ENCODE measurements around the gene SCRN2. TPM values are rescaled to one million over a fixed set of nuclear protein-coding genes. Genes with fewer than 3 reads are reported as not detected.
A peak's percentile ranks its signal among the peaks of the same experiment; 100 is the strongest.

The SCRN2 gene
- total RNA-seq, result 32.1 TPM
- long read RNA-seq, transcript SCRN2-212 (7 exons, 1,745 nt), result minor isoform, 8 of 73 reads
- long read RNA-seq, transcript SCRN2-202 (7 exons, 1,779 nt), result minor isoform, 5 of 73 reads
- long read RNA-seq, transcript SCRN2-201 (8 exons, 1,548 nt), result major isoform, 47 of 73 reads
- long read RNA-seq, partial matches to known transcripts, result 3 of 73 reads
- long read RNA-seq, other reads (novel, unspliced or antisense), result 10 of 73 reads

DNA sequence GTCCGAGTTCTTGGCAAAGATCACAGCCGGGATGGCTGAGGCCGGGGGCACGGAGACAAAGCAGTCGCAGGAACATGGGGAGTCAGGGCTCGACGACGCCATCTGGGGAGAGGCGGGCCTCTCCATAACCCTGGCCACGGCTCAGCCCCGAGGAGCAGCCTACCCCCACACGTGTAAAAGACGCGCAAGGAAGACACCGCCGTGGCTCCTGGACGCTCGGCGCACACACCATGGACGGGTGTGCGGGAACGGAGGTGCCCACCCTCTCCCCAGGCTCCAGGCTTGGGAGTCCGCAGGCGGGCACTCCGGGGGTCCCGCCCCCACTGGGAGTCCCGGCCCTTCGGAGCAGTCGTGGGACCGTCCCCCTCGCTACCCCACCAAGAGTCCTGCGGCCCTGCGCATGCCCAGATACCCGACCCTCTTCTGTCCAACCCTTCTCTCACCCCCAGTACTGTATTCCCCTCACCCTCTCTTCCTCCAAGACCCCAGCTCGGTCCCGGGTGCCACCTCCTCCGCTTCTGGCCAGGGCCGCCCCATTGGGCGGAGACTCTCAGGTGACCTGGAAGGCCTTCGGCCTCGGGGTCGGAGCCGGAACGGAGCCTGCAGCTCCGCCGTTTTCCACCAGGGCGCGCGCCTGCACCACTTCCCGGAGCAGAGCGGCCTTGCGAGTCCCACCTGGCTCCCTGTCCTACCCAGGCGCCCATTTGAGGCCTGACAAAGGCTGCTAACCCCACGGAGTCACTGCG, at the start of gene SCRN2:
Gene SCRN2, minus strand, starts transcription at position 532 of the 746 bp plus-strand sequence. Its CDS starts 430 bp downstream, at position 102.
- intact Hi-C loops (cut with DNase I), result loop anchor here (1.0 to 5.0 kb wide), 3 partner anchors 49 to 176 kb away; partner anchors contain the start of gene CDK5RAP3
- DNase-seq (ENCODE audit: low spot score), result peak; percentile 97

DNA sequence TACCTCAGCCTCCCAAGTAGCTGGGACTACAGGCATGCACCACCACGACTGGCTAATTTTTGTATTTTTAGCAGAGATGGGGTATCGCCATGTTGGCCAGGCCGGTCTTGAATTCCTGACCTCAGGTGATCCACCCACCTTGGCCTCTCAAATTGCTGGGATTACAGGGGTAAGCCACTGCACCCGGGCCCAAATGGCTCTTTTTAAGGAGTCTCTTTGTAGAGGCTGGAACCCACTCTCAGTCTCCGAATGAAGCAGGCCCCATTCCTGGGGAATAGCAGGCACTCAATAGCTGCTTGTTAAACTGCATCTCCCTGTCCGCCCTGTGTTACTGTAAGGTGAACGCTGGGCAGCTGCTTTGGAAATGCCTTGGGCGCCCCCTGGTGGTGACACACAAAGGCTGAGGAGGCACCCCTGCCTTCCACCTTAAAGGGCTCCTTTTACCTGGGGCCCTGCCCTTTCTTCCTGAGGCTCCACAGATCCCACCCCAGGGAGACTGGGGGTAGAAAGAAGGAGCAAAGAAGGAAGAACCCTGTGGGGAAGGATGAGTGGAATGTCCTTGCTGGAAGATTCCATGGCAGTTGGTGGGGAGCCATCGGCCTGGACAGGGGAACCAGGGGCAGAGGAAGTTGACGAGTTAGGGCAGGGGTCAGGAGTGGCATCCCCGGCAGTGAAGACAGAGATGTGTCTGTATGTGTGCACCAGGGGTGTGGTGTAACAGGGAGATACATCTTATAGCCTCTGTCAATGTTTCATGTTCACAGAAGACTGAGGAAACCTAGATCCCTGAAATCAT, 48.9 kb upstream of the SCRN2 start:
- peak; percentile 94 for DNase-seq (ENCODE audit: low spot score)

DNA sequence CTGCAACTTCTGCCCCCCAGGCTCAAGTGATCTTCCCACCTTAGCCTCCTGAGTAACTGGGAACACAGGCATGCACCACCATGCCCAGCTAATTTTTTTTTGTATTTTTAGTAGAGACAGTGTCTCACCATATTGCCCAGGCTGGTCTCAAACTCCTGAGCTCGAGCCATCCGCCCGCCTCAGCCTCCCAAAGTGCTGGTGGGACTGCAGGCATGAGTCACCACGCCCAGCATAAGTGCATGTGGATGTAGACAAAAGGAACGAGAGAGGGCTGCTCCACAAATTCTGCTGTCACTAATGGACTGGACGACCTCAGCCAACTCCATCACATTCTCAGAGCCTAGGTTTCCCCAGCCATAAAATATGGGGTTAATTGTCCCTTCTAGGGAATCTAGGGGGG, 47.2 kb upstream of the SCRN2 start:
- DNase-seq (ENCODE audit: low spot score), result no peak
- intact Hi-C loops (cut with DNase I), result no loop called here

More for the DNA sequence above, 48.9 kb upstream of the SCRN2 start:
- intact Hi-C loops (cut with DNase I), result loop anchor here (1.0 to 10.0 kb wide), 2 partner anchors 49 to 195 kb away; partner anchors contain the start of genes SCRN2 and TBKBP1

DNA sequence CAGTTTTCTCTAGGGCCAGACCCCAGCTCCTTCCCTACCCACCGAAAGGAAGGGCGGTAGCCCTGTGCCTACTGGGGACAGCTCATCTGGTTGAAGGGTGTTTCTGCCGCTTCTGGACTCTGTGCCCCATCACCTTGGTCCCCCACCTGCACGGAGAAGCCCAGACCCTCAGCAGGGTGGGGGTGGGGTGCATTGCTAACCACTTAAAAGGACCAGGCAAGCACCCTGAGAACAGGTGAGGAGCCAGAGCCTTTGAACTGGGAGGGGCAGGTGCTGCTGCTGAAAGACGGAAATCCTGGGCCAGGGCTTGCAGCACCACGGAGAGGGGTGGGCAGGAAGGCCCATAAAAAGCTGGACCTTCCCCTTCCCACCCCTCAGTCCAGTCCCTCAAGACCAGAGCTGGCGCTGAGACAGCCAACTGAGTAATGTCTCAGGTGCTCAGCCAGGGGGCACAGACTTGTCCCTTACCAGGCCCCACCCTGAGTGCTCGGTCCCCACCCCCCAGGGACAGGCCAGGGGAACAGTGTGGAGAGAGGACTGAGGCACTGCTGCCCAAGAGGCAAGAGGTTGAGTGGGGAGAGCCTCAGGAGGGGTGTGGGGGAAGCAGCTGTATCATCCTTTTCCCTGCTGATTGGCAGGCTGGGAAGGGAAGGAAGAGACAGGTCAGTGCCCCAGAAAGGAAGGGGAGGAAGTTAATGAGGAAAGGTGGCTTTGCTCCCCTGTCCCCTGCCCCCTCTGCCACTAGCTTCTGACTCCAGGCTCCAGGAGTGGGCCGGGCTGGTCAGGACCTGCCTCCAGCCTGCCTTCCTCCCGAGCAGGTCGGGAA, 44.0 kb upstream of the SCRN2 start:
- intact Hi-C loops (cut with DNase I), result no loop called here

DNA sequence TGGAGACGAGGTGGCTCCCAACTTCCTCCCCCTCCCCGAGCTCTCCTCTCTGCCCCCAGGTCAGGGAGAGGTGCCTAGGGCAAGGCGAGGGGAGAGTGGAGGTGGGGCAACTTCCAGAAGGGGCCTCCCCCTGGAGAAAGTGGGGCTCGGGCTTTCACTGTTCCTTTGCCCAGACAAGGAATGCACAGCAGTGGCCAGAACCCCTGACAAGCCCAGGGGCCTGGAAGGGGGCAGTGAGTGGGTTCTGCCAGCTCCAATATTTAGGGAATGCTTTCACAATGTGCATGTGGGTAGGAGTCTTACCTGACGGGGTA, 43.3 kb upstream of the SCRN2 start:
- intact Hi-C loops (cut with DNase I), result no loop called here
- no peak for DNase-seq (ENCODE audit: low spot score)

More for the DNA sequence above, 44.0 kb upstream of the SCRN2 start:
- DNase-seq (ENCODE audit: low spot score), result no peak

DNA sequence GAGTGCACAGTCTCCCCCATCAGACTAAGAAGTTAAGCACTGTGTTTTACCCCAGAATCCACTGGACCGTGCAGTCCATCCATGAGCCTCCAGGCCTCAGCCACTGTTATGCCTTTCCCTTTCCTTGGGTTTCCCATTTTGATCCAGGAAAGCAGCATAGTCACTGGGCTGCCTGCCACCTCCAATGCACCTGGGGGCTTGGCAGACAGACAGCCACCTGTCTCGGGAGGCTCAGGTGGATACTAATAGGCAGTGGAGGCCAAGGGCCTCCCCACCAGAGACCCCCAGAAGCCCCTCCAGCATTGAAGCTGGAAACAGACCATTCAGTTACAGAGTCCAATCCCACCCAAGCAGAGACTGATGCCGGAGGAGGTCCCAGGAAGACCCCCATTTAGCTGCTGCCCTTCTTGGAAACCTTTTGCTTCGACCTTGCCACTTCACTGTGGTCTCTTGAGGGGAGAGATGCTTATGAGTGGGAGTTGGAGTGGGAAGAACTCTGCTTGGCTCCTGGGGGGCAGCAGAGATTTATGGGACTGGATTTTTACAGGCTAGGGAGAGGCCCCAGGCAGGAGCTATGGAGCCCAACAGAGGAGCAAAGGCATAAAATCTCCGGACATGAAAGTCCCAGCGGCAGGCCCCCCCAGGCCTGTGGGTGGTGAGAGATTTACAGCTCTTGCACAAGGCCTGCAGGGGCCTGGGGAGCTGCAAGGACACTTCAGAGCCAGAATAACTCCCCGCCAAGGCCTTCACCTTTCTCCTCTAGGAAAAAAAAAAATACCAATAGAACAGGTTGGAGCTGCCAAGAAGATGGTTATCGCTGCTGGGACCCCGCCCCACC, 42.7 kb upstream of the SCRN2 start:
- intact Hi-C loops (cut with DNase I), result no loop called here
- DNase-seq (ENCODE audit: low spot score), result no peak

DNA sequence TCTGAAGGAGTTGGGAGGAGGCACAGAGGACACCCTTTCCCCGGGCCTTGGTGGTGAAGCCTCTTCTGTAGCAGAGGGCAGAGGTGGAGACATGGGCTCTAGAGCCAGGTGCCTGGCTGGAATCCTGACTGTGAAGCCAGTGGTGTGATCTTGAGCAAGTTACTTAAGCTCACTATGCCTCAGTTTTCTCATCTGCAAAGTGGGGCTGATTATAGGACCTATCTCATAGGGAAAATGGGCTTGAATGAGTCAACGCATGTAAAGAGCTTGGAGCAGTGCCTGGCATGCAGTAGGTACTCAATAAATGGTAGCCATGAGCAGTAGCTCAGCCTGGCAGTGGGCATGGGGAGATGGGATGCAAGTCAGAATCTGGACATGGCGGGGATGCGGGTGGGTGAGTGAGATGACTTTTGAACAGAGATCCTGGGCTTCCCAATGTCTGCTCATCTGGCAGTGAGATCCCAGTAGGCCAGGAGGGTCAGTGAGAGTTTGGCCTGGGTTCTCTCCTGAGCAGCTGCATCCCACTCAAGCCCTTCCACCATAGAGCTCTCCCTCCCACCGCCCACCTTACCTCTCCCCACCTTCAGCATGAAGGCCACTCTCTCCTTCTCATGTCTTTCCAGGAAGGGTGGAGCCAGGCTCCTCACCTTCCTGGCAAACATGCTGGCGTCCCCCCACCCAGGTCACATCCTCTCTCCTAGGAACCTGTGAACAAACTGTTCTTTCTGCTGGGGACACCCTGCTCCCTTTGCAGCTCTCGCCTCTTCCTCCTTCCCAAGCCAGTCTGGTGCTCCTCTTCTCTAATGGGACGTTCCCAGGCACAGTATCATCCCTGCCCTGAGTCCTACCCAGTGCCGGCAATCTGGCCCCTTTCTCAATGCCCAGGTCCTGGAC, 41.9 kb upstream of the SCRN2 start:
- intact Hi-C loops (cut with DNase I), result no loop called here
- no peak for DNase-seq (ENCODE audit: low spot score)

DNA sequence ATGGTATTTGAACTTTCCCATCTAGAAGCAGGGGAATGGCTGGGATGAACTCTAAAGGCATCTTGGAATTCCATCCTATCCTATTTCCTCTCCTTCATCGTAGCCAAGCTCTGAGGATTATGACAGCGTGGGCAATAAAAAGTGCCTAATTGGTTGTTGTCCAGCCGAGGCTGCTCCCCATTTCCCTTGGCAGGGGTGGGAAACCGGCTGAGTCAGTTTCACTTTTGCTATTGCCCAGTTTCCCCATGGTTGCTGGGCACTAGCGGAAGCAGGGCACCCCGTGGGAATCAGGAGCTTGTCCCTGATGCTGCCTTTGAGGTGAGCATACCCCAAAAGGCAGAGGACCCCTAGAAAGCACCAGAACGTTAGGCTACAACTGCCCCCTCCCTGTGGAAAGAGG, 41.2 kb upstream of the SCRN2 start:
- no peak for DNase-seq (ENCODE audit: low spot score)
- intact Hi-C loops (cut with DNase I), result no loop called here

DNA sequence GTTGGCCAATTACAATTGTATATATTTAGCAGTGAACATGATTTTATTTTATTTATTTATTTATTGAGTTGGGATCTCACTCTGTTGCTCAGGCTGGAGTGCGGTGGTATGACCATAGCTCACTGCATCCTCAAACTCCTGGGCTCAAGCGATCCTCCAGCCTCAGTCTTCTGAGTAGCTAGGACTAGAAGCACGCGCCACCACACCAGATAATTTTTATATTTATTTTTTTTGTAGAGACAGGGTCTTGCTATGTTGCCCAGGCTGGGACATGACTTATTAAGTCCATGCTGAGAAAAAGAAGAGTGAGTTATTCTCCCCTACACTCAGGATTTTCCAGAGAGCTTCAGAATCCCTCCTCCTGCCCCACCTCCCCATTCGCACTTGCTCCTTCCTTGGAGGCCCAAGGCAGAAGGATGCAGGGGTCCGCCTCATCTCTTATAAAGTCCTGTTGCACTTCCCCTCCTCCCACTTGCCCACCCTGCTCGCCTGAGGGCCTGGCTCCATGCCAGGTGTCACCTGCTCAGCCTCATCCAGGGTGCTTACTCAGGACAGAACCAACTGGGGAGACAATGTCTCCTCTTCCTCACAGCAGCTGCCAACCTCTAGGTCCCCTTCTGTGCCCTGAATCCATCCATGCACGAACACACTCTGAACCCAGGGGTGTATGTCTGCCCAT, 38.8 kb upstream of the SCRN2 start:
- no peak for DNase-seq (ENCODE audit: low spot score)
- intact Hi-C loops (cut with DNase I), result no loop called here

DNA sequence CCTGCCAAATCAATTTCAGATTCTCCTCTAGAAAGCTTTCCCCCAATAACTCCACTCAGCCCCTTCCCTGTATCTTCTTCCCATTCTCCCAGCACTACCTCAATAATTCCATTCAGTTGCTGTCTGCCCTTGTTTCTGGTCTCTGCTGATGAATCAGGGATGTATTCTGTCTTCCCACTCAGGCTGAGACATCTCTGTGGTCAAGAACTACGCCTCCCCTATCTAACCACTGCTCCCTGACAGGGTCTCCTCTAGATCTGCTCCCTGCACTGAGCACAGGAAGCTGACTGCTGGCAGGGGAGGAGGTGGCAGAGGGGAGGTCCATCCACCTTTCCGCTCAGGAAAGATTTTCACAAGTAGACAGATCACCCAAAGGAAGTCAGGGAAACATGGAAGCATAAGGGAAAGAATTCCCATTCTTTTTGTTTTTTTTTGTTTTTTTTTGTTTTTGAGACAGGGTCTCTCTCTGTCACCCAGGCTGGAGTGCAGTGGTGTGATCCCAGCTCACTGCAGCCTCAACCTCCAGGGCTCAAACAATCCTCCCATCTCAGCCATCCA, 38.0 kb upstream of the SCRN2 start:
- DNase-seq (ENCODE audit: low spot score), result no peak
- intact Hi-C loops (cut with DNase I), result no loop called here

DNA sequence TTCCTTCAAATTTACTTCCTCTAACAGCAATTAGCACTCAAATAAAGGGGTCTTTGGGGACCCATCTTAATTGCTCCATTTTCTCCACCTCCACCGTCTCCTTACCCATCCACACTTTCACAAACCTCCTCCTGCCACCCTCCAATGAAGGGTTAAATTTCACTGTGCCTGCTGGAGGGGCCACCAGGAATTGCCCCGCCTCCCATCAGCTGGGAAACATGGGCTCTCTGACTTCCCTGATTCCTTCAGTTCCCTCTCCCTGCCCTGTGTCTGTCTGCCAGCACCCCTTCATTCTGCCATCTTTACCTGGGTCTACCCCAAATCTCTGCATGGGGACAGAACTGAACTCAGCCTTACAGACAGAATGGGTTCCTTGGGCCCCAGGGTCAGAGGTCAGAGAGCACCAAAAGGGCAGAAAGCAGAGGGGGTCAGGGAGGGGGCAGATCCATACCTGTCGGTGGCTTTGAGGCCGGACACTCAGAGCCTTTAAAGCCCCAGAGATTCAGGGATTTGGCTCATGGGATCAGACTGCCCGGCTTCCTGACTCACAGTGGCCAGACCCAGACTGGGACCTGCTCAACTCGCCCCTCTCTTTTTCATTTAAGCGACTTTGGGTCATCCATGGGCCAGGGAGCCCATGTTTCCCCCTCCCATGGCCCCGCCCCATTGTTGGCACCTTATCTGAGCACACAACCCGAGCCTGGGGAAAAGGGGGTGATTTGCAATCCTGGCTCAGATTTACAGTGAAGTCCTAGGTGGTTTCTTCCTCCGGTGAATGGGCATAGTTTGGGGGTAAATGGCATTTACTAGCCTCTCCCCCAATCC, 37.3 kb upstream of the SCRN2 start:
- intact Hi-C loops (cut with DNase I), result no loop called here
- DNase-seq (ENCODE audit: low spot score), result no peak

DNA sequence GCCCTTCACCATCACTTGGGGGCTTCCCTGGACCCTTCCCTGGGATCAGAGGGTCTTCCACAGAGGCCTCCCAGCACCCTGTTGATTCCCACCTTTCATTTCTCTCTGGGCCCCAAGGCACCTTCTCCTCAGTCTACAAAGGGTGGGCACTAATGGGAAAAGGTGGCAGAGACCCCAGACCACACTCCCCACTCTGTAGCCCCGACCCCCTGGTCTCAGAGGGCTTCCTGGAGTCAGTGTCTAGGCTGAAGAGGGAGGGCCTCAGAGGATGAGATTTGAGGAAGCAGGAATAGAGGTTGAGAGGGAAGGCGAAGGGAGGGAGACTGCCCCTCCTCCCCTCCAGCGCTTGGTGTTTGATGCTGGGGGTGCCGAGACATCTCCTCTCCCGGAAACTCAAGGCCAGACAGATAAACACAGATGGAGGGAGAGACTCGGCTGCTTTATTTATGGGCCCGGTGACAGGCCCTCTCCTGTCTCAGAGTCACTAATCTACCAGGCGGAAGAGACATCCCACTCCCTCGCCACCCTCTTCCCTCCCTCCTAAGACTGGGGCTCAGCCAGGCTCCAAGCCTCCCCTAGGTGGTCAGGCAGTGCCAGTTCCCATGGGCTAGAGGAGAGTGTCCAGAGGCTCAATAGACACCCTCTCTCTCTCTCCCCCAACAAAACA, 36.4 kb upstream of the SCRN2 start:
- no peak for DNase-seq (ENCODE audit: low spot score)
- intact Hi-C loops (cut with DNase I), result no loop called here

DNA sequence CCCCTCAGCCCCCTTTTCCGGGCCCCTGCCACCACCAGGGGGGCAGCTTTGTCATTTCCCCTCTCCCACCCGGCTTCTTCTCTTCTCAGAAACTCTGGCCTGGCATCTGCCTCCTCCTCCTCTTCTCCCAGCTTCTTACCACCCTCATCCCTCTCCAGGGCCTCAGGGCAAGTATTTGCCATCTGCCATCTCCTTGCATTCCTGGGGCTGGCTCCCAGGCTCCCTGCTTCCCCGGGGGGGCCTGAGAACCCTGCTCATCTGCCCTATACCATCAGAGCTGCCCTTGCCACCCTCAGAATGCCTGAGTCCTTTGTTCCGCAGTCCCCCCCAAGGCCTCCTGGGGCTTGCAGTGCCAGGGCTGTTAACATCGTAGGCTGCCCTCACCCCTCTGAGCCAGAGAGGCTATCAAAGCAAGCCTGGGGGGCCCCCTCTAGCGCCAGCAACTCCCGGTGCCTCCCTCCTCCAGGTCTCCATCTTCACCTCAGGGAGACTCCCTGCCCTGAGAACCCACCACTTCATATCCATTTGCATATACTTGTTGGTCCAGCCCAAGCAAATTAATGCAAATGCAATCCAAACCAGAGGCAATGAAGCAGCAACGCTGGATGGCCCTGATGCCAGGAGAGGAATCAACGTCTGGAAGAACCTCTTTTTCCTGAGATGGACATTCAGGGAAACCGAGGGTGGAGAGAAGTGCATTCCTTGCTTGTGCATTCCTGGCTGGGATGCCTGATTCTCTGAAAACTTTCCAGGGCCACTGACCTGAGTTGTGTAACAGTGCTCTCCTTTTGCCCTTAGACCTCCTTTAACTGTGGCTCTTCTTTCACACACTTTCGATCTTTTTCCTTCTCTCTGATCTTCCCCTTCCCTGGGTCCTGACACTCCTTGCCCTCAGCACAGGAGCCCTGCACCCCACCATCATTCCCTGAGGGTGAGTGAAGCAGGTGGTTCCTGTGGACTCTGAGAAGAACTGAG, 34.2 kb upstream of the SCRN2 start:
- no peak for DNase-seq (ENCODE audit: low spot score)
- intact Hi-C loops (cut with DNase I), result no loop called here
